ENCODE results near the gene ERCC1.

Gene ERCC1

DNA sequence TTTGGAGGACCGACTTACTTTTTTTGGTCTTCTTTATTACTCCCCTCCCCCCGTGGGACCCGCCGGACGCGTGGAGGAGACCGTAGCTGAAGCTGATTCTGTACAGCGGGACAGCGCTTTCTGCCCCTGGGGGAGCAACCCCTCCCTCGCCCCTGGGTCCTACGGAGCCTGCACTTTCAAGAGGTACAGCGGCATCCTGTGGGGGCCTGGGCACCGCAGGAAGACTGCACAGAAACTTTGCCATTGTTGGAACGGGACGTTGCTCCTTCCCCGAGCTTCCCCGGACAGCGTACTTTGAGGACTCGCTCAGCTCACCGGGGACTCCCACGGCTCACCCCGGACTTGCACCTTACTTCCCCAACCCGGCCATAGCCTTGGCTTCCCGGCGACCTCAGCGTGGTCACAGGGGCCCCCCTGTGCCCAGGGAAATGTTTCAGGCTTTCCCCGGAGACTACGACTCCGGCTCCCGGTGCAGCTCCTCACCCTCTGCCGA lies 44.5 kb upstream of the ERCC1 start:
- Histone ChIP-seq H3K4me3 (ENCODE audit: low read depth, low read length) (peak overlapping the region; percentile 79), H3K4me1 (ENCODE audit: control insufficient read depth, insufficient read depth, low read length, unreplicated experiment) (no peaks in the 10 kb centered on the region), H3K36me3 (ENCODE audit: insufficient read depth, low read length) (no peaks in the 10 kb centered on the region), H2AFZ (ENCODE audit: low read length, unreplicated experiment) (no peak overlapping the region), H3K27me3 (ENCODE audit: insufficient read depth, low read length) (no peaks in the 10 kb centered on the region), H3K79me2 (ENCODE audit: control insufficient read depth, insufficient read depth, low read length, unreplicated experiment) (no peaks in the 10 kb centered on the region), H3K27ac (ENCODE audit: low read depth, low read length) (peak overlapping the region; percentile 91)

DNA sequence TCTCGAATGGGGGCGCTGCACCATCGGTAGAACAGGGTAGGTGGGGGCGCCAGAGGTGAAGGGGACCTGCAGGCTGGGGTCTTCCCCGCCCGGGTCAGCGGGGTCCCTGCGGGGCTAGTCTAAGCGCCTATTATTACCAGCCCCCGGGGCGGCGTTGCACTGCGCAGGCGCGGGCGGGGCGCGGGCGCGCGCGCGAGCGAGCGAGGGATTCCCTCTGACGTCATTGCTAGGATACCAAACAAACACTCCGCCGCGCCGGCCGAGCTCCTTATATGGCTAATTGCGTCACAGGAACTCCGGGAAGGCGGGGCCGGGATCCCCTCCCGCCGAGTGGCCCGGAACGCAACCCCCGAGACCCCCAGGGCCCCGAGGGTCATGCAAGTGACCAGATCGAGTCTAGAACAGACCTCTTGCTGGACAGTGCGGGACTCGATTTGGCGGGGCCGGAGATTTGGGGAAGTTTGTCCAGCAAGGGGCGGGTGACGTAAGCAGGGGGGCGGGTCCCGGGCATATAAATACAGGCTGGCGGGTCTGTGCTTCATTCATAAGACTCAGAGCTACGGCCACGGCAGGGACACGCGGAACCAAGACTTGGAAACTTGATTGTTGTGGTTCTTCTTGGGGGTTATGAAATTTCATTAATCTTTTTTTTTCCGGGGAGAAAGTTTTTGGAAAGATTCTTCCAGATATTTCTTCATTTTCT lies 43.9 kb upstream of the ERCC1 start, which contains the start of gene FOSB:
Gene FOSB (plus strand): TSS at position 541 of the 703 bp plus-strand sequence. CDS start 591 bp downstream, outside the sequence.
- Histone ChIP-seq H3K79me2 (ENCODE audit: control insufficient read depth, insufficient read depth, low read length, unreplicated experiment) (no peaks in the 10 kb centered on the region), H3K4me1 (ENCODE audit: control insufficient read depth, insufficient read depth, low read length, unreplicated experiment) (no peaks in the 10 kb centered on the region), H2AFZ (ENCODE audit: low read length, unreplicated experiment) (peak within 1 kb of the TSS; percentile 74), H3K27me3 (ENCODE audit: insufficient read depth, low read length) (no peaks in the 10 kb centered on the region), H3K27ac (ENCODE audit: low read depth, low read length) (peak within 1 kb of the TSS; percentile 91), H3K36me3 (ENCODE audit: insufficient read depth, low read length) (no peaks in the 10 kb centered on the region), H3K4me3 (ENCODE audit: low read depth, low read length) (peak within 1 kb of the TSS; percentile 79)

DNA sequence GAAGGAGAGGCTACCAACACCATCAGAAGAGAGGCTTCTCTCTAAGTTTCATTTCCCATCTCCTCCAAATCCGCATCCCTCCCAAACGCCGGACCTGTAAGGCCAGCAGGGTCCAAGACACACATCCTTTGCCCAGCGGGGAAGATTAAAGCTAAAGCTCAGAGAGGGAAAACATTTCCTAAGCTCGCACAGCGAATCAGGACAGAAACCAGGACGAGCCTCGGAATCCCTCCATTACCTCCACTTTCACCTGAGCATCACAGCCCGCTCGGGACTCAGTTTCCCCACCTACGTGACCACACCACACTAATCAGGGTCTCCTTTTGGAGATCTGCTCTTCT lies 43.4 kb upstream of the ERCC1 start:
- H3K4me1 ChIP-seq (ENCODE audit: control insufficient read depth, insufficient read depth, low read length, unreplicated experiment), result no peaks in the 10 kb centered on the region
- peak overlapping the region; percentile 79 for H3K4me3 ChIP-seq (ENCODE audit: low read depth, low read length)
- no peaks in the 10 kb centered on the region for H3K79me2 ChIP-seq (ENCODE audit: control insufficient read depth, insufficient read depth, low read length, unreplicated experiment)
- H3K36me3 ChIP-seq (ENCODE audit: insufficient read depth, low read length), result no peaks in the 10 kb centered on the region
- H3K27ac ChIP-seq (ENCODE audit: low read depth, low read length), result peak overlapping the region; percentile 91
- H3K27me3 ChIP-seq (ENCODE audit: insufficient read depth, low read length), result no peaks in the 10 kb centered on the region
- peak overlapping the region; percentile 74 for H2AFZ ChIP-seq (ENCODE audit: low read length, unreplicated experiment)

- Histone ChIP-seq H3K4me3 (ENCODE audit: low read depth, low read length) (no peak overlapping the region), H3K79me2 (ENCODE audit: control insufficient read depth, insufficient read depth, low read length, unreplicated experiment) (no peaks in the 10 kb centered on the region), H2AFZ (ENCODE audit: low read length, unreplicated experiment) (no peak overlapping the region), H3K27ac (ENCODE audit: low read depth, low read length) (no peak overlapping the region), H3K27me3 (ENCODE audit: insufficient read depth, low read length) (no peaks in the 10 kb centered on the region), H3K36me3 (ENCODE audit: insufficient read depth, low read length) (no peaks in the 10 kb centered on the region), H3K4me1 (ENCODE audit: control insufficient read depth, insufficient read depth, low read length, unreplicated experiment) (no peaks in the 10 kb centered on the region)
Observed at GRCh38 chr19:45464852-45465441, 41.2 kb upstream of the ERCC1 start.

DNA sequence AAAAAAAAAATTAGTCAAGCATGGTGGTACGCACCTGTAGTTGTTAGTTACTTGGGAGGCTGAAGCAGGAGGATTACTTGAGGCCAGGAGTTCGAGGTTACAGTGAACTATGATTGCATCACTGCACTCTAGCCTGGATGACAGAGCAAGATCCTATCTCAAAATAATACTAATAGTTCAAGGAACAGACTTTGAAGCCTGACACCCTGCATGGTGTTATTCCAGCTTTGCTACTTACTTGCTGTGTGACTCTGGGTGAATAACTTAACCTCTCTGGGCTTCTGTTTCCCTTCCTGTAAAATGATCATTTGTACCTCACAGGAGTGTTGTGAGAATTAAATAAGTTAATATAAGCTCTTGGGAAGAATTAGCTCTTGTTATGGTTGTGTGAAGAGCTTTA lies 40.6 kb upstream of the ERCC1 start:
- no peaks in the 10 kb centered on the region for H3K4me1 ChIP-seq (ENCODE audit: control insufficient read depth, insufficient read depth, low read length, unreplicated experiment)
- H3K79me2 ChIP-seq (ENCODE audit: control insufficient read depth, insufficient read depth, low read length, unreplicated experiment), result no peaks in the 10 kb centered on the region
- H2AFZ ChIP-seq (ENCODE audit: low read length, unreplicated experiment), result no peak overlapping the region
- no peaks in the 10 kb centered on the region for H3K36me3 ChIP-seq (ENCODE audit: insufficient read depth, low read length)
- H3K4me3 ChIP-seq (ENCODE audit: low read depth, low read length), result no peak overlapping the region
- no peaks in the 10 kb centered on the region for H3K27me3 ChIP-seq (ENCODE audit: insufficient read depth, low read length)
- H3K27ac ChIP-seq (ENCODE audit: low read depth, low read length), result no peak overlapping the region

DNA sequence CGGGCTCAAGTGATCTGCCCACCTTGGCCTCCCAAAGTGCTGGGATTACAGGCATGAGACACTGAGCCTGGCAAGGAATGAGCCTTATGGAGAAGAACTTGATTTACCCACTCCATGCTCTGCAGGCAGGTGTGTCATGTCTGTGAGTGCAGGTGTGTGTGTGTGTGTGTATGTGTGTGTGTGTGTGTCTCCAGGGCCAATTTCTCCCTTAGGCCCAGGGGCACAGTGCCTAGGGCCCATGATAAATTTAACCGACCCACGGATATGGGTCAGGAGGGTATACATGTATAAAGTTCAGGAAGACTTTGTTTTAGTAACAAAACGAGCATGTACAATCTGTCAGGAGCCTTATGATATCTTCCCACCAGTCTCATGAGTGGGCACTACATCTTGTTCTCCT lies 39.5 kb upstream of the ERCC1 start:
- Histone ChIP-seq H3K27me3 (ENCODE audit: insufficient read depth, low read length) (no peaks in the 10 kb centered on the region), H3K4me3 (ENCODE audit: low read depth, low read length) (no peak overlapping the region), H3K79me2 (ENCODE audit: control insufficient read depth, insufficient read depth, low read length, unreplicated experiment) (no peaks in the 10 kb centered on the region), H3K27ac (ENCODE audit: low read depth, low read length) (no peak overlapping the region), H3K4me1 (ENCODE audit: control insufficient read depth, insufficient read depth, low read length, unreplicated experiment) (no peaks in the 10 kb centered on the region), H2AFZ (ENCODE audit: low read length, unreplicated experiment) (no peak overlapping the region), H3K36me3 (ENCODE audit: insufficient read depth, low read length) (no peaks in the 10 kb centered on the region)

DNA sequence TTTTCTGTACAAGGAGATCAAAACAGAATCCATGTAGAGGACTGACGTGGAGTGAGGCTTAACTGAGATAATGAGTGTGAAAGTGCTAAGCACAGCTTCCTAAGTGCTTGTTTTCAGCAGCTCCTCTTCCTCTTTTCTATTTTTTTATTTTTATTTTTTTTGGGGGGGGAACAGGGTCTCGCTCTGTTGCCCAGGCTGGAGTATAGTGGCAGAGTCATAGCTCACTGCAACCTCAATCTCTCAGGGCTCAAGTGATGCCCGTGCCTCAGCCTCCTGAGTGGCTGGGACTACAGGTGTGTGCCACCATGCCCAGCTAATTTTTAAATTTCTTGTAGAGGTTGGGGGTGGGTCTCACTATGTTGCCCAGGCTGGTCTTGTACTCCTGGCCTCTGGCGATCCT lies 38.5 kb upstream of the ERCC1 start:
- Histone ChIP-seq H3K27ac (ENCODE audit: low read depth, low read length) (no peak overlapping the region), H3K27me3 (ENCODE audit: insufficient read depth, low read length) (no peaks in the 10 kb centered on the region), H3K79me2 (ENCODE audit: control insufficient read depth, insufficient read depth, low read length, unreplicated experiment) (no peaks in the 10 kb centered on the region), H3K4me1 (ENCODE audit: control insufficient read depth, insufficient read depth, low read length, unreplicated experiment) (no peaks in the 10 kb centered on the region), H3K4me3 (ENCODE audit: low read depth, low read length) (no peak overlapping the region), H2AFZ (ENCODE audit: low read length, unreplicated experiment) (no peak overlapping the region), H3K36me3 (ENCODE audit: insufficient read depth, low read length) (no peaks in the 10 kb centered on the region)

- H3K4me3 ChIP-seq (ENCODE audit: low read depth, low read length), result no peak overlapping the region
- H3K79me2 ChIP-seq (ENCODE audit: control insufficient read depth, insufficient read depth, low read length, unreplicated experiment), result no peaks in the 10 kb centered on the region
- H3K4me1 ChIP-seq (ENCODE audit: control insufficient read depth, insufficient read depth, low read length, unreplicated experiment), result no peaks in the 10 kb centered on the region
- H3K27ac ChIP-seq (ENCODE audit: low read depth, low read length), result no peak overlapping the region
- no peaks in the 10 kb centered on the region for H3K27me3 ChIP-seq (ENCODE audit: insufficient read depth, low read length)
- H2AFZ ChIP-seq (ENCODE audit: low read length, unreplicated experiment), result no peak overlapping the region
- no peaks in the 10 kb centered on the region for H3K36me3 ChIP-seq (ENCODE audit: insufficient read depth, low read length)
Observed at GRCh38 chr19:45460807-45461347, 37.2 kb upstream of the ERCC1 start.

- Histone ChIP-seq H3K36me3 (ENCODE audit: insufficient read depth, low read length) (no peaks in the 10 kb centered on the region), H3K27me3 (ENCODE audit: insufficient read depth, low read length) (no peaks in the 10 kb centered on the region), H3K79me2 (ENCODE audit: control insufficient read depth, insufficient read depth, low read length, unreplicated experiment) (no peaks in the 10 kb centered on the region), H3K27ac (ENCODE audit: low read depth, low read length) (no peak overlapping the region), H3K4me1 (ENCODE audit: control insufficient read depth, insufficient read depth, low read length, unreplicated experiment) (peaks cover 17% of the 10 kb centered on the region), H2AFZ (ENCODE audit: low read length, unreplicated experiment) (no peak overlapping the region), H3K4me3 (ENCODE audit: low read depth, low read length) (no peak overlapping the region)
Observed at GRCh38 chr19:45457776-45458175, 34.1 kb upstream of the ERCC1 start.

DNA sequence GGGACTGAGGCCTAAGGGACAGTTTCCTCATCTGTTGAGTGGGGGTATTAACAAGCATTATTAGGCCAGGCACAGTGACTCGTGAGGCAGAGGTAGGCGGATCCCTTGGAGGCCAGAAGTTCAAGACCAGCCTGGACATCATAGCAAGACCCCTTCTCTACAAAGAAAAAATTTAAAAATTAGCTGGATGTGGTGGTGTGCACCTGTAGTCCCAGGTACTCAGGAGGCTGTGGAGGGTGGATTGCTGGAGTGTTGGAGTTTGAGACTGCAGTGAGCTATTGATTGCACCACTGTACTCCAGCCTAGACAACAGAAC lies 32.7 kb upstream of the ERCC1 start:
- Histone ChIP-seq H3K36me3 (ENCODE audit: insufficient read depth, low read length) (no peaks in the 10 kb centered on the region), H3K4me1 (ENCODE audit: control insufficient read depth, insufficient read depth, low read length, unreplicated experiment) (peaks cover 20% of the 10 kb centered on the region), H3K27me3 (ENCODE audit: insufficient read depth, low read length) (no peaks in the 10 kb centered on the region), H3K4me3 (ENCODE audit: low read depth, low read length) (no peak overlapping the region), H3K27ac (ENCODE audit: low read depth, low read length) (peak overlapping the region; percentile 97), H3K79me2 (ENCODE audit: control insufficient read depth, insufficient read depth, low read length, unreplicated experiment) (no peaks in the 10 kb centered on the region), H2AFZ (ENCODE audit: low read length, unreplicated experiment) (no peak overlapping the region)
